HG03103 (cell line): ENCODE data around the gene ERG28.
"Not testable (repeated sequence)": the region's sequence is repeated elsewhere in the genome, so short reads cannot be mapped to it uniquely, and the experiment has no call there.

Experiments
- ATAC-seq: cut with Tn5 transposase; IDR thresholded peaks from one replicate; pipeline ENCODE4 v1.9.1; 2021; ENCODE audit warnings: low read depth; ENCODE audit not compliant: unreplicated experiment

The ERG28 gene

GRCh38 chr14:75627406-75627805 lies 33.3 kb downstream of the ERG28 start:
- no peak for ATAC-seq

DNA sequence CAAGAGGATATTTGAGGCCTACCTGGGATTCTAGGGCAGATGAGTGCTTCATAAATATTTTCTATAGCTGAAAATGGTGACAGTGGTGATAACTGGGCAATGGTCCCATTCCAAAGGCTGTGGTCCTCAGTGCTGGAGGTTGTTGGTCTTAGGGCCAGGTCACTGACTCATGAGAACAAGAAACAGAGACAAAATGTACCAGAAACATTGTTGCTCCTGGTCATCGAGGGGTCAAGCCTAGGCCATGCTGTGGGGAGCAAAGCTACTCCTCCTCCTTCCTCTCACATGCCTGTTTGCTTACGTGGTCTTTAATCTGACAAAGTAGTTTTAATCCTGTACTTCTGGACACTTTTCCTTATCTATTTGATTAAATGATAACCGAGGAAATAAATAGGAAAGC lies 33.8 kb downstream of the ERG28 start:
- ATAC-seq: no peak

DNA sequence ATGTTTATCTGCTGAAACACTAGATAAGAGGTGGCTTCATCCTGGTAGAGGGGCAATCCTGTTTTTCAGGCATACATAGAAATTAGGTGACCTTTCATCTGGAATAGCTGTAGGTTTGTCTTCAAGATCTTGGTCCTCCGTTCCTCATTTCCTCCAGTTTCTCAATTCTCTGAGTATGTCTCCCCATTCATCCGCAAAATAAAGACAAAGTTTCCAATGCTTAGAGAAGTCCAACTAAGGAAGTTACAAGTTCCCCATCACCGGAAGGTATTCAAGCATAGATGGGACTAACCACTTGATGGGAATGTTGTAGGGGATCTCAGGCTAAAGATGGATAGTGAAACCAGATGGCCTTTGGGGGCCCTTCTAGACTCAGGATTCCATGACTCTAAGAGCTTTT lies 34.3 kb downstream of the ERG28 start:
- no peak for ATAC-seq

GRCh38 chr14:75625034-75625433 lies 35.6 kb downstream of the ERG28 start:
- ATAC-seq: no peak

GRCh38 chr14:75619548-75619947 lies 41.1 kb downstream of the ERG28 start:
- ATAC-seq: no peak

GRCh38 chr14:75615200-75615599 lies 45.5 kb downstream of the ERG28 start:
- ATAC-seq: no peak

DNA sequence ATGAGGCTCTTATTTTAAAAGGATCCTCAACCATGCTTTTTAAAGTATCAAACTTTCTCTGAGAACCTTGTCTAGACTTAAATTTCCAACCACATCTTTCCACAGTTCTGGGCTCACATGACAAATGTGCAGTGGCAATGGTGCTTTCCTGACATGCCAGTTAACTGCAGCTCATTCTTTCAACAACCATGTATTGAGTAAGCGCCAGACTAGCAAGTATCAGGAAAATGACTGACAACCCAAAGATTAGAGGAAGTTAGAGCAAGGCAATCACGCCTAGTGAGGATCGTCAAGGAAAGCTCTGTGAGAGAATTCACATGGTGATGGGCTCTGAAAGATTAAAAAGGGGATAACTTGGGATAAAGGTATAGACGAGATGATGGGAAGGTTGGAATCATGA lies 46.5 kb downstream of the ERG28 start:
- no peak for ATAC-seq

- ATAC-seq: no peak
Observed at GRCh38 chr14:75612157-75612556, 48.5 kb downstream of the ERG28 start.

DNA sequence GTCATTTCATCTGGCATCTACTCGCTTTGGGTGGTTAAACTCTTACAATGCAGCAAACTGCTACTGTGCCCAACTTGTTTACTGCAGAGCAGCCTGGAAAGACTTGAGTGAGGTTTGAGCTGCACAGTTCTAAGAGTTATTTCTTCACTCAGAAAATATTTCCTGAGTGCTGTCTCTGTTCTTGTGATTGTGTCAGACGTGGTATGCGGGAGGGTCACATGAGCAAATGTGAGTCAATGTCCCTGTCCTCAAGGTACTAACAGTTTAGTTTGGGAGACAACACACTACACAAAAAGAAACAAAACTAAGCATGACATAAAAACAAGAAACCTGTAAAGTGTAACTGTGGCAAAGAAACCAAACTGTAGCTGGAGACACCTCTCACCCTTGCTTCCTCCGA lies 49.8 kb downstream of the ERG28 start:
- no peak for ATAC-seq

- ATAC-seq: no peak
Observed at GRCh38 chr14:75609606-75610475, 50.8 kb downstream of the ERG28 start.

GRCh38 chr14:75609116-75609515 lies 51.6 kb downstream of the ERG28 start:
- no peak for ATAC-seq

DNA sequence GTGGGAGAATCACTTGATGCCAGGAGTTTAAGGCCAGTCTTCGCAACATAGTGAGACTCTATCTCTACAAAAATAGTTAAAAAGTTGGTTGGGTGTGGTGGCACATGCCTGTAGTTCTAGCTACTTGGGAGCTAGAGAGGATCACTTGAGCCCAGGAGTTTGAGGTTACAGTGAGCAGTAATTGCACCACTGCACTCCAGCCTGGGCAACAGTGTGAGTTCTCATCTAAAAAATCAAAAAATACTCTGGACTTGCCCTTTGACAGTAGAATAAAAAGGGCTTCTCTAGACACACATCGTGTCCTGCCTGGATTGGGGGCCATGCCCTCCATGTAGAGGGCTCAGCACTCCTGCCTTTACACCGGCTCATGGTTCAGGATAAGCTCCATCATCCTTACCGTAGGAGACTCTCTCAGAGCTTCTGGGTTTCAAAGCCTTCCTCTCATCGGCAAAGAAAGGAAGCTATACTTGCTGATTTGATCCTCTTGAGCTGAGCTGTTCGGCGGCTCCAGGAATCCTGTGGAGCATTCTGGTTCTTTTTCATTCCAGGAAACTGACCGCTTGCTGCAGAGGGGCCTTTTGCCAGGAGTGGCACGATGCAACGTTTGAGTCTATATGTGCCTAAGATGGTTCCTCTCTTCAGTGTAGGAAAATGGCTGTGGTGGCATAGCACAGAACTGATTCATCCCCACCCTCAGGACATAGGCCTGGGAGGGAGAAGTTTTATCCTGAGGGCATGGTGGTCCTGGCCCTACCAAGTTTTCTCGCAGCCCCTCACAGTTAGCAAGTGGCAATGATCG lies 52.6 kb downstream of the ERG28 start:
- ATAC-seq: no peak

GRCh38 chr14:75607044-75607443 lies 53.6 kb downstream of the ERG28 start:
- no peak for ATAC-seq

DNA sequence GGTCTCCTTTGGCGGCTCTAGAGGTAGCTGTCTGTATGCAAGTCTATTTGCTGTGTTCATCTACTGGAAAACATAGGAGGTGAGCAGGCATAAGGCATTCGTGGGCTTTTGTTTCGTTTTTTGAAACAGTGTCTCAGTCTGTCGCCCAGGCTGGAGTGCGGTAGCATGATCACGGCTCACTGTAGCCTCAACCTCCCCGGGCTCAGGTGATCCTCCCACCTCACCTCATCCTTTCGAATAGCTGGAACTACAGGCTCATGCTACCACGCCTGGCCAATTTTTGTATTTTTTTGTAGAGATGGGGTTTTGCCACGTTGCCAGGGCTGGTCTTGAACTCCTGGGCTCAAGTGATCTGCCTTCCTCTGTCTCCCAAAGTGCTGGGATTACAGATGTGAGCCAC lies 54.8 kb downstream of the ERG28 start:
- ATAC-seq: no peak

GRCh38 chr14:75604979-75605851 lies 55.5 kb downstream of the ERG28 start:
- no peak for ATAC-seq

GRCh38 chr14:75602503-75602902 lies 58.2 kb downstream of the ERG28 start:
- ATAC-seq: no peak

DNA sequence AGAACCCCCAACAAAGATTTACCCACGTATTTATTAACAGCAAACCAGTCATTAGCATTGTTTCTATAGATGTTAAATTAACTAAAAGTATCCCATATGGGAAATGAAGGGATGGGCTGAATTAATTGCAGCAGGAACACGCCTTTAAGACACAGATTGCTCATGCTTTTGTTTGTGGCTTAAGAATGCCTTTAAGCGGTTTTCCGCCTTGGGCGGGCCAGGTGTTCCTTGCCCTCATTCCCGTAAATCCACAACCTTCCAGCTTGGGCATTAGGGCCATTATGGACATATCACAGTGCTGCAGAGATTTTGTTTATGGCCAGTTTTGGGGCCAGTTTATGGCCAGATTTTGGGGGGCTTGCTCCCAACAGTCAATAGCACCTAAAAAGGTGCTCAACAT lies 59.6 kb downstream of the ERG28 start:
- ATAC-seq: not testable (repeated sequence)

DNA sequence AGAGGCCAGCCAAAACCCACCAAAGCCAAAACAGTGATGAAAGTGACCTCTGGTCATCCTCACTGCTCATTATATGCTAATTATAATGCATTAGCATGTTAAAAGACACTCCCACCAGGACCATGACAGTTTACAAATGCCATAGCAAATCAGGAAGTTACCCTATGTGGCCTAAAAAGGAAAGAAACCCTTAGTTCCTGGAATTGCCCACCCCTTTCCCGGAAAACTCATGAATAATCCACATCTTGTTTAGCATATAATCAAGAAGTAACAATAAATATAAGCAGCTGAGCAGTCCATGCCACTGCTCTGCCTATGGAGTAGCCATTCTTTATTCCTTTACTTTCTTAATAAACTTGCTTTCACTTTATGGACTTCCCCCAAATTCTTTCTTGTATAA lies 60.6 kb downstream of the ERG28 start:
- not testable (repeated sequence) for ATAC-seq
